Neural cell (in vitro differentiated cells): ENCODE measurements around the gene HERC3. TPM values are rescaled to one million over a fixed set of nuclear protein-coding genes. Genes with fewer than 3 reads are reported as not detected.

ENCODE experiments used
- H2AFZ ChIP-seq: fragments of 200-600, 300-800 bp; sonication (generic), shearing (Covaris generic); 2 replicates; pipeline ENCODE4 v1.6.0; 2014; ENCODE audit warnings: low read depth, mild to moderate bottlenecking, antibody characterized with exemption, low read length, moderate library complexity
- H3F3A ChIP-seq: fragments of 200-600 bp; shearing (Covaris generic); 2 replicates; pipeline ENCODE4 v1.6.1; 2016; ENCODE audit warnings: mild to moderate bottlenecking, moderate library complexity, mixed read lengths, antibody characterized with exemption, low read length; ENCODE audit not compliant: insufficient read depth, poor library complexity, severe bottlenecking
- H3K27ac ChIP-seq: fragments of 200-600, 300-800 bp; sonication (generic), shearing (Covaris generic); 2 replicates; pipeline ENCODE4 v1.5.1; 2014; ENCODE audit warnings: mild to moderate bottlenecking, low read length, moderate library complexity
- H3K27me3 ChIP-seq: fragments of 300-800, 200-600 bp; sonication (generic), shearing (Covaris generic); 2 replicates; pipeline ENCODE4 v1.6.0; 2014; ENCODE audit warnings: mild to moderate bottlenecking, low read depth, low read length, moderate library complexity; ENCODE audit not compliant: insufficient read depth
- H3K36me3 ChIP-seq: fragments of 300-800, 200-600 bp; sonication (generic), shearing (Covaris generic); 2 replicates; pipeline ENCODE4 v1.5.1; 2014; ENCODE audit warnings: mild to moderate bottlenecking, antibody characterized with exemption, low read length, moderate library complexity; ENCODE audit not compliant: insufficient read depth
- H3K4me2 ChIP-seq: fragments of 300-800, 200-600 bp; sonication (generic), shearing (Covaris generic); 2 replicates; pipeline ENCODE4 v1.6.0; 2014; ENCODE audit warnings: mild to moderate bottlenecking, low read length
- H3K4me3 ChIP-seq: fragments of 300-800, 200-600 bp; sonication (generic), shearing (Covaris generic); 2 replicates; pipeline ENCODE4 v1.5.1; 2014; ENCODE audit warnings: mild to moderate bottlenecking, low read length, moderate library complexity
- H3K79me2 ChIP-seq: fragments of 200-600 bp; shearing (Covaris generic); replicated peaks from 2 replicates; pipeline ENCODE4 v1.6.0; 2014; ENCODE audit warnings: mild to moderate bottlenecking, low read length, moderate library complexity; ENCODE audit not compliant: insufficient read depth
- H3K9ac ChIP-seq: fragments of 300-800, 200-600 bp; sonication (generic), shearing (Covaris generic); 2 replicates; pipeline ENCODE4 v1.6.1; 2016; ENCODE audit warnings: mild to moderate bottlenecking, low read length, mixed read lengths
- H3K9me2 ChIP-seq: fragments of 200-600 bp; shearing (Covaris generic); 2 replicates; pipeline ENCODE4 v1.6.1; 2016; ENCODE audit warnings: mild to moderate bottlenecking, low read length, mixed read lengths; ENCODE audit not compliant: insufficient read depth
- H3K9me3 ChIP-seq: fragments of 200-600, 300-800 bp; sonication (generic), shearing (Covaris generic); 2 replicates; pipeline ENCODE4 v1.6.1; 2016; ENCODE audit warnings: mild to moderate bottlenecking, mixed run types, low read length, moderate library complexity, mixed read lengths
- H4K20me1 ChIP-seq: fragments of 200-600 bp; shearing (Covaris generic); 2 replicates; pipeline ENCODE4 v1.6.1; 2016; ENCODE audit warnings: mild to moderate bottlenecking, mixed run types; ENCODE audit not compliant: insufficient read depth
- EP300 ChIP-seq: fragments of 450-650 bp; conservative IDR thresholded peaks from 2 replicates; pipeline ENCODE4 v1.6.1; 2014; ENCODE audit warnings: antibody characterized with exemption, mild to moderate bottlenecking, moderate library complexity; ENCODE audit not compliant: poor library complexity, severe bottlenecking
- MXI1 ChIP-seq: fragments of 450-650 bp; conservative IDR thresholded peaks from 2 replicates; pipeline ENCODE4 v1.6.1; 2014; ENCODE audit warnings: antibody characterized with exemption, mild to moderate bottlenecking; ENCODE audit not compliant: poor library complexity, severe bottlenecking
- SMC3 ChIP-seq: fragments of 450-650 bp; conservative IDR thresholded peaks from 2 replicates; pipeline ENCODE4 v1.6.1; 2014; ENCODE audit warnings: antibody characterized with exemption, mild to moderate bottlenecking, moderate library complexity; ENCODE audit not compliant: poor library complexity
- polyA plus RNA-seq: library from polyadenylated mRNA; depleted of rRNA; stranded (reverse); fragments of >200 nt; gene quantifications from 2 replicates; pipeline ENCODE4 v1.2.3, GENCODE V29; 2014
- small RNA-seq, 3 experiments: library from RNA; depleted of rRNA; stranded (forward); fragments of <200 nt; gene quantifications; one replicate each; pipeline ENCODE3, GENCODE V24; 2012

HERC3 gene
- polyA plus RNA-seq, 1 donor from 2014 or later: 49.2 TPM

DNA sequence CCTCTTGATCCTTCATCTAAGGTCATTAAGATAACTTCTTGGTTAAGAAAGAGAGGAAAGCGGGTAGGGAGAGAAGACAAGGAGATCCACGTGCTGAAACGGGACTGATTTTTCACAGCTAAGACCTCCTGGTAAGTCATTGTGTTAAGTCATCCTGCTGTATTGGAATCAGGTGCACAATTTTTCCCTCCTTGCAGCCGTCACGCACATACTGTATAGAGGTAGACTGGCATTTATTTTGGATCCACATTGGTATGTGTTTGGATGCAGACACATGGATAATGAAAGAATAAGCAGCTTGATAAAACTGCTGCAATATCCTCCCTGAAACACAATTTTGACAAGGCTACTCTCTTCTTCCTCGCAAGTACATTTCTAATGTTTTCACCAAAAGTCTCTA lies 165.5 kb downstream of the HERC3 start:
- peak overlapping the region; percentile 10 for H2AFZ ChIP-seq
- H3K9me3 ChIP-seq: no peaks in the 10 kb centered on the region
- H3K79me2 ChIP-seq: no peaks in the 10 kb centered on the region
- no peaks in the 10 kb centered on the region for H3K36me3 ChIP-seq
- TF ChIP-seq SMC3 (no peak), MXI1 (peak; percentile 30), EP300 (no peak)
- H3K9ac ChIP-seq: peak overlapping the region; percentile 52
- peak overlapping the region; percentile 61 for H3K4me3 ChIP-seq
- no peaks in the 10 kb centered on the region for H3K9me2 ChIP-seq
- H3F3A ChIP-seq: no peaks in the 10 kb centered on the region
- H4K20me1 ChIP-seq: no peaks in the 10 kb centered on the region
- peak overlapping the region; percentile 47 for H3K27ac ChIP-seq
- H3K4me2 ChIP-seq: peak overlapping the region; percentile 40
- no peaks in the 10 kb centered on the region for H3K27me3 ChIP-seq

Small RNA genes lying within 50 kb of the gene (small RNA-seq; reads per million reads assigned to genes)
- 0 reads per million in 3 experiments for gene RF02115
- gene RNU6-33P: 0.41 to 1.1 (median 0.62) reads per million in 3 experiments

Other genes starting within 250 kb of the HERC3 start
- 0.33 TPM in 1 of 2 replicates, not detected in the other for gene HERC6, start 213.6 kb upstream of the HERC3 start, polyA plus RNA-seq
- 0.59 TPM in 1 of 2 replicates, not detected in the other for gene HERC5, start 135.4 kb upstream of the HERC3 start, polyA plus RNA-seq
- 251 and 287 TPM in 2 replicates for gene PYURF, start 68.7 kb upstream of the HERC3 start, polyA plus RNA-seq
- gene NAP1L5, start 105.3 kb downstream of the HERC3 start, polyA plus RNA-seq: 44.2 and 53.1 TPM in 2 replicates